Liver (tissue), 3 donors: ENCODE data around the gene SON.

Experiments used
- CTCF ChIP-seq: fragments of 150-350 bp; IDR thresholded peaks from 2 replicates; pipeline ENCODE4 v1.5.1; 2017; ENCODE audit warnings: improper control_type of control experiment, low read depth, low read length; ENCODE audit not compliant: missing input control
- HNF4A ChIP-seq, 2 donors: conservative IDR thresholded peaks; 2 replicates each; pipeline ENCODE4 v1.6.1; 2016; ENCODE audit warnings: antibody characterized with exemption in 2 of 2, mild to moderate bottlenecking in 2 of 2
- donor health status: healthy.
- donor health status: healthy.

- TF ChIP-seq CTCF, result no peak
- no peak for TF ChIP-seq HNF4A (conservative IDR thresholded peaks at IDR 0.05)
Observed at GRCh38 chr21:33539616-33540015, 3.2 kb upstream of the SON start.
